Measurements from ENCODE around the gene LUZP2.

LUZP2 gene

DNA sequence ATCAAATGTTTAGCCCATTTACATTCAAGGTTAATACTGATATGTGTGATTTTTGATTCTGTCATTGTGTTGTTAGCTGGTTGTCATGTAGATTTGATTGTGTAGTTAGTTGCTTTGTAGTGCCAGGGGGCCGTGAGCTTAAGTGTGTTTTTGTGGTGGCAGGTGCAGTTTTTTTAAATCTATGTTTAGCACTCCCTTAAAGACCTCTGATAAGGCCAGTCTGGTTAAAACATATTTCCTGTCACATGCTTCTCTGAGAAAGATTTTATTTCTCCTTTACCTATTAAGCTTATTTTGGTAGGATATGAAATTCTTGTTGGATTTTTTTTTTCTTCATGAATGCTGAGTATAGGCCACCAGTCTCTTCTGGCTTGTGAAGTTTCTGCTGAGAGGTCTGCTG, 540.6 kb downstream of the LUZP2 start:
- no peak for TF ChIP-seq EZH2 (IDR thresholded peaks at IDR 0.05; ENCODE audit: borderline replicate concordance, low read length)
- TF ChIP-seq, protein P1, sequence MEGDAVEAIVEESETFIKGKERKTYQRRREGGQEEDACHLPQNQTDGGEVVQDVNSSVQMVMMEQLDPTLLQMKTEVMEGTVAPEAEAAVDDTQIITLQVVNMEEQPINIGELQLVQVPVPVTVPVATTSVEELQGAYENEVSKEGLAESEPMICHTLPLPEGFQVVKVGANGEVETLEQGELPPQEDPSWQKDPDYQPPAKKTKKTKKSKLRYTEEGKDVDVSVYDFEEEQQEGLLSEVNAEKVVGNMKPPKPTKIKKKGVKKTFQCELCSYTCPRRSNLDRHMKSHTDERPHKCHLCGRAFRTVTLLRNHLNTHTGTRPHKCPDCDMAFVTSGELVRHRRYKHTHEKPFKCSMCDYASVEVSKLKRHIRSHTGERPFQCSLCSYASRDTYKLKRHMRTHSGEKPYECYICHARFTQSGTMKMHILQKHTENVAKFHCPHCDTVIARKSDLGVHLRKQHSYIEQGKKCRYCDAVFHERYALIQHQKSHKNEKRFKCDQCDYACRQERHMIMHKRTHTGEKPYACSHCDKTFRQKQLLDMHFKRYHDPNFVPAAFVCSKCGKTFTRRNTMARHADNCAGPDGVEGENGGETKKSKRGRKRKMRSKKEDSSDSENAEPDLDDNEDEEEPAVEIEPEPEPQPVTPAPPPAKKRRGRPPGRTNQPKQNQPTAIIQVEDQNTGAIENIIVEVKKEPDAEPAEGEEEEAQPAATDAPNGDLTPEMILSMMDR (IDR thresholded peaks at IDR 0.05; ENCODE audit: low read length) = no peak
- Histone ChIP-seq H3K4me1 (ENCODE audit: insufficient read depth, low read length, severe bottlenecking) (no peaks in the 10 kb centered on the region), H3K9me3 (ENCODE audit: low read length) (no peaks in the 10 kb centered on the region), H3K9me2 (ENCODE audit: low read depth, low read length) (no peaks in the 10 kb centered on the region), H3K27me3 (ENCODE audit: insufficient read depth, low read length) (no peaks in the 10 kb centered on the region), H3K27ac (ENCODE audit: low read depth, low read length, poor library complexity, severe bottlenecking) (no peak overlapping the region), H3K4me3 (ENCODE audit: low read depth, low read length, poor library complexity, severe bottlenecking) (no peak overlapping the region), H2AFZ (ENCODE audit: low read length) (no peak overlapping the region), H3K79me2 (ENCODE audit: insufficient read depth, low read length) (no peaks in the 10 kb centered on the region), H3K9ac (ENCODE audit: low read length) (no peak overlapping the region), H3K36me3 (ENCODE audit: insufficient read depth, low read length) (no peaks in the 10 kb centered on the region), H3F3A (ENCODE audit: insufficient read depth, low read length) (no peaks in the 10 kb centered on the region), H4K20me1 (ENCODE audit: insufficient read depth, low read length) (no peaks in the 10 kb centered on the region), H3K4me2 (ENCODE audit: low read length) (no peak overlapping the region)

DNA sequence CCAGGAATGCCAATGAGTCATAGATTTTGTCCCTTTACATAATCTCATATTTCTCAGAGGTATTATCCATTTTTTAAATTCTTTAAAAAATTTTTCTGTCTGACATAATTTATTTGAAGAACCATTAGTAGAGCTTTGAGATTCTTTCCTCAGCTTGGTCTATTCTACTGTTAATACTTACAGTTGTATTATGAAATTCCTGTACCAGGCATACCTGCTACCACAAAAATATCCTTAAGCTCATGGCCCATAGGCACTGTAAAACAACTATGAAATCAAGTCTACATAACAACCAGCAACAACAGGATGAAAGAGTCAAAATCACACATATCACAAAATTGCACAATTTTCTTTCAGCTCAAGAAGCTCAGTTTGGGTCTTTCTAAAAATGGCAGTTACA, 541.3 kb downstream of the LUZP2 start:
- Histone ChIP-seq H3K4me2 (ENCODE audit: low read length) (no peak overlapping the region), H3K9me3 (ENCODE audit: low read length) (no peaks in the 10 kb centered on the region), H4K20me1 (ENCODE audit: insufficient read depth, low read length) (no peaks in the 10 kb centered on the region), H3K79me2 (ENCODE audit: insufficient read depth, low read length) (no peaks in the 10 kb centered on the region), H2AFZ (ENCODE audit: low read length) (no peak overlapping the region), H3K9ac (ENCODE audit: low read length) (no peak overlapping the region), H3K27me3 (ENCODE audit: insufficient read depth, low read length) (no peaks in the 10 kb centered on the region), H3K4me3 (ENCODE audit: low read depth, low read length, poor library complexity, severe bottlenecking) (no peak overlapping the region), H3K9me2 (ENCODE audit: low read depth, low read length) (no peaks in the 10 kb centered on the region), H3K4me1 (ENCODE audit: insufficient read depth, low read length, severe bottlenecking) (no peaks in the 10 kb centered on the region), H3K27ac (ENCODE audit: low read depth, low read length, poor library complexity, severe bottlenecking) (no peak overlapping the region), H3K36me3 (ENCODE audit: insufficient read depth, low read length) (no peaks in the 10 kb centered on the region), H3F3A (ENCODE audit: insufficient read depth, low read length) (no peaks in the 10 kb centered on the region)
- TF ChIP-seq, protein P1 (IDR thresholded peaks at IDR 0.05; ENCODE audit: low read length) = no peak
- TF ChIP-seq EZH2 (IDR thresholded peaks at IDR 0.05; ENCODE audit: borderline replicate concordance, low read length) = no peak

DNA sequence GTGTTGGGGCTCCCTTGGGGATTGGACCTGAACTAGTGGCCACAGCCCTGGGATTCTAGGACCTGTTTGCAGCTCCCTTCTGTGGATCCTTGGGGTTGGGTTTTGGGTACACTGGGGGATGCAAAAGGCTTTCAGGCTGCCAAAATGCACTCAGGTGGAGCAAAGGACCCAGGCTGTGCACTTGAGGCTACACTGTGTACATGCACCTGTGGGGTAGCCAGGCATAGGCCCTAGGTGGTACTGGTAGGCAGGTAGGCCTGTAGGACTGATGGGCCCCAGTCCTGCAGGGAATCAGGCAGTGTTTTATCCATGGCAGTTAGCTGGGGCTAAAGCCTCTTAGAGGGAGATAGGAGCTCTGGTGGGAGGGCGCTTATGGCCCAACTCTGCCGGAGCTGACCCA, 542.3 kb downstream of the LUZP2 start:
- Histone ChIP-seq H2AFZ (ENCODE audit: low read length) (no peak overlapping the region), H3K9me3 (ENCODE audit: low read length) (no peaks in the 10 kb centered on the region), H3K27me3 (ENCODE audit: insufficient read depth, low read length) (no peaks in the 10 kb centered on the region), H3K27ac (ENCODE audit: low read depth, low read length, poor library complexity, severe bottlenecking) (no peak overlapping the region), H3K79me2 (ENCODE audit: insufficient read depth, low read length) (no peaks in the 10 kb centered on the region), H3K36me3 (ENCODE audit: insufficient read depth, low read length) (no peaks in the 10 kb centered on the region), H3K4me1 (ENCODE audit: insufficient read depth, low read length, severe bottlenecking) (no peaks in the 10 kb centered on the region), H3K4me3 (ENCODE audit: low read depth, low read length, poor library complexity, severe bottlenecking) (no peak overlapping the region), H3F3A (ENCODE audit: insufficient read depth, low read length) (no peaks in the 10 kb centered on the region), H3K9me2 (ENCODE audit: low read depth, low read length) (no peaks in the 10 kb centered on the region), H3K9ac (ENCODE audit: low read length) (no peak overlapping the region), H3K4me2 (ENCODE audit: low read length) (no peak overlapping the region), H4K20me1 (ENCODE audit: insufficient read depth, low read length) (no peaks in the 10 kb centered on the region)
- TF ChIP-seq EZH2 (IDR thresholded peaks at IDR 0.05; ENCODE audit: borderline replicate concordance, low read length) = no peak
- TF ChIP-seq, protein P1 (IDR thresholded peaks at IDR 0.05; ENCODE audit: low read length) = no peak
